LoVo (cell line): ENCODE data around the gene HNF4A.

Source experiments
- DNase-seq: peaks from one replicate; pipeline ENCODE4 v3.0.0-alpha.2; 2016; ENCODE audit warnings: low spot score

HNF4A gene

DNA sequence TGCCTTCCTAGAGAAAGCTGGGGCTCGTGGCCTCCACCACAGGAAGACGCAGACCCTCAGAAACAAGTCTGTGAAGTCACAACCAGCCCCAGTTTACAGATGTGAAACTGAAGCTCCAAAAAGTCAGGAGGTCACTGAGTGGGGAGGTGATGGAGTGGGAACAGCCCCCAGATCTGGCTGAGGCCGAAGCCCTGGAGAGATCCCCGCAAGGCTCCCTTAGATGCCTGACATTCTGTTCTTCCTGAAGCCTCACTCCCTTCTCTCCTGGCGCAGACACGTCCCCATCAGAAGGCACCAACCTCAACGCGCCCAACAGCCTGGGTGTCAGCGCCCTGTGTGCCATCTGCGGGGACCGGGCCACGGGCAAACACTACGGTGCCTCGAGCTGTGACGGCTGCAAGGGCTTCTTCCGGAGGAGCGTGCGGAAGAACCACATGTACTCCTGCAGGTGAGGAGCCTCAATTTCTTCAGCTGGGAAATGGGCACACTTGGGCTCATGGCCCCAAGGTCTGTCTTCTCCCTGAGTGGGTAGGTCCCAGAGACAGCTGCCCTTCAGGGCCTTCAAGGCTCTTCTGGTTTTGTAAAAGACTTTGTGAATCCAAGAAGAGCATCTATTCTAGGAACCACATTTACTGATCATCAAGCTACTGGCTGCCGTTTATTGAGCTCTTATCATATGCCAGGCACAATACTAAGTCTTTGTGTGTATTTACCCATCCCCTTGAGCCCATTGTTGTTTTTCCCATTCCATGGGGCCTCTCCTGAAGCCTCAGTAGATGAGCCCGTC lies 50.5 kb downstream of the HNF4A start:
- DNase-seq: no peak

- peak; percentile 71 for DNase-seq
Measured at GRCh38 chr20:44406572-44407137, 51.2 kb downstream of the HNF4A start.

GRCh38 chr20:44407402-44408184 lies 52.1 kb downstream of the HNF4A start:
- DNase-seq: peak; percentile 97

DNA sequence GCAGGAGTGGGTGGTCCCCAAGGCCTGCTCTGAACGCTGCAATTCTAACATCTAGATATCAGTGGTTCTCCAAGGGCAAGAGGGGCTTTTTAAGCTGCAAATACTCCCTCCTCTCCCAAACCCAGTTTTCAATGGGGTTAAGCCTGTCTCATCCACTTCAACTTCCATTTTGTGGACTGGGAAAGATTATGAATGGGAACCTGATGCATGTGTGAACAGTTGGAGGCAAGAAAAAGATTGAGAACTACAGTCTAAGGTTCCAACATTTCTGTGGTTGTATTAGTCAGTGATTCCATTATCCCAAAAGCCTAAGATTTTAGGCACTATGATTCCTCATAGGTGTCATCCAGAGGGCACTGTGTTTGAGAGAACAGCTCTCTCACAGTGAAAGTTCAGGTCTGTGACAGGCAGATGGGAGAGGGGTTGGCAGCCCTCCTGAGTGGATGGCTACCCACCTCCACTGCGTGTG lies 53.7 kb downstream of the HNF4A start:
- no peak for DNase-seq

DNA sequence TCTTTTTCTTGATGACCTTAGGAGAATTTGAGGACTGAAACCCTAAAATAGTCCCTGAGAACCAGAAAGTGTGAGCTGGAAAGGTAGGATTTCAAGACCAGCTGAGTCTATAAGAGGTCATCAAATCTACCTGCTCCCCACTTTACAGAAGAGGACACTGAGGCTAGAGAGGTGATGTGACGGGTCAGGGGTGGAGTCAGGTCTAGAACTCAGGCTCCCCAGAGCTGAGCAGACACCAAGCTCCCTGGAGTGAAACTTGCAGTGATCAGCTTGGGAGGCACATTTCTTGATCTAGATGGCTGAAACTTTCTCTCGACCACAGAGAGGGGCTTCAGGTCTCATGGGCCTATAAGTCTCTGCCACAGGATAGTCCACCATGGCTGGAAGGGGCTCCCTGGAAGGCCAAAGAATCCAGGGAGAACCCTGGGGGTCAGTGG lies 55.1 kb downstream of the HNF4A start:
- no peak for DNase-seq

DNA sequence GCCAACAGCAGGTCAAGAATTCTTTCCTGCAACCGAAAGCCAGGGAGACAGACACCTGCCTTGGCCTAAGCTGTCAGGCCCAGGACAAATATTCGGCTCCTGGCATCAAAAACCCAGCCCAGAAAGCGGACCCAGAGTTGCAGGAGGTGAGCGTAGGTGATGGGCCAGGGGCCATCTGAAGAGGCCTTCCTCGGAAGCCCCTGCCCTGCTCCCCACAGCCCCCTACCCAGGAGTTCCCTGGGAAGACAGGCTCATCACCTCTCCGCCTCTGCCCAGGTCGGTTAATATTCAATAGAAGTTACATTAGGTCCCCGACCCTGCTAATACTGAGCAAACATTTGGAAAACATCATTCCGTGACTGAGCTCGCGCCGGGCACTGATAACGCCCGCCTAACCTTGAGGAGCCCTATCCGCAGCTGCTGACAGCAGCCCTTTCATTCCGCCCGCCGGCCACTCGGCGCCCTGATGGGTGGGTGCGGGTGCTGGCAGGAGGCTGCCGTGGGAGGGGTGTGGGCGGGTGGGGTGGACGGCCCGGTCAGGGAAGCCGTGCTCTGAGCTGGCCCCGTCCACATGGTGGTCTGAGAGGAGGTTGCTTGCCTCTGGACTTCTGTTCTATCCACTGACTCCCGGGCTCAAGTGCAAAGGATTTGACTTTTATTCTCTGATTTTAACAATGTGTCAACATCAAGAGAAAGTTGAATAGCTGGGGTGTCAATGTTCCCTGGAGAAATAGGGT lies 55.7 kb downstream of the HNF4A start:
- DNase-seq: no peak

- no peak for DNase-seq
Measured at GRCh38 chr20:44411757-44412401, 56.4 kb downstream of the HNF4A start.

GRCh38 chr20:44412402-44413144 lies 57.1 kb downstream of the HNF4A start:
- no peak for DNase-seq

GRCh38 chr20:44413575-44414345 lies 58.3 kb downstream of the HNF4A start:
- DNase-seq: no peak

GRCh38 chr20:44414346-44414714 lies 58.8 kb downstream of the HNF4A start:
- DNase-seq: no peak

GRCh38 chr20:44414808-44415207 lies 59.3 kb downstream of the HNF4A start:
- no peak for DNase-seq

- DNase-seq: no peak
Measured at GRCh38 chr20:44415833-44416715, 60.6 kb downstream of the HNF4A start.

DNA sequence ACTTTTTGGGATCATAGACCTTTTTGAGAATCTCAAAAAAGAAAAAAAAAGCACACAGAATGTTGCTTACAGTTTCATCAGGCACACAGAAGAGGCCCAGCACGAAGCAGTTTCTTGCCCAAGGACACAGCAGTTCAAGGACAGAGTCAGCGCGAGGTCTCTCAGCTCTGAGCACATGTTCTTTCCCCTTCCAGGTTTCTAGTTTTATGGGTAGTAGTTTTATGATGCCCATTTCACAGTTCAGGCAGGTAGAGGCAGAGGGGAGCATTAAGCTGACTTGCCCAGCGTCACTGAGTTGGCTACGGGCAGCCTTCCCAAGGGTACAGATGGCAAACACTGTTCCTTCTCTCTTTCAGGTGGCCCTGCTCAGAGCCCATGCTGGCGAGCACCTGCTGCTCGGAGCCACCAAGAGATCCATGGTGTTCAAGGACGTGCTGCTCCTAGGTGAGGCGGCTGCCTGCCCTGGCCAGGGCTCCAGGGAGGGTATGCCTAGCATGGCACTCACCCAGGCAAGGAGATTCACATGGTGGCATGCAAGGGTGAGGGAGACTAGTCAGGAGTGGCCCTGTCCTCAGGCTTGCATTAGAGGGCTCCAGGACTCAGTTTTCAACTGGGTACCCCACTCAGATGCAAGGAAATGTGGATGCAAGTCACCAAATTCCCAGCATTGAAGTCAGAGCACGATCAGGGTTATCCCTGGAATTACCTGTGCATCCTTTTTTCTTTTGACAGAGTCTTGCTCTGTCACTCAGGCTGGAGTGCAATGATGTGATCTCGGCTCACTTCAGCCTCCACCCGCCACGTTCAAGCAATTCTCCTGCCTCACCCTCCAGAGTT lies 62.8 kb downstream of the HNF4A start:
- no peak for DNase-seq

DNA sequence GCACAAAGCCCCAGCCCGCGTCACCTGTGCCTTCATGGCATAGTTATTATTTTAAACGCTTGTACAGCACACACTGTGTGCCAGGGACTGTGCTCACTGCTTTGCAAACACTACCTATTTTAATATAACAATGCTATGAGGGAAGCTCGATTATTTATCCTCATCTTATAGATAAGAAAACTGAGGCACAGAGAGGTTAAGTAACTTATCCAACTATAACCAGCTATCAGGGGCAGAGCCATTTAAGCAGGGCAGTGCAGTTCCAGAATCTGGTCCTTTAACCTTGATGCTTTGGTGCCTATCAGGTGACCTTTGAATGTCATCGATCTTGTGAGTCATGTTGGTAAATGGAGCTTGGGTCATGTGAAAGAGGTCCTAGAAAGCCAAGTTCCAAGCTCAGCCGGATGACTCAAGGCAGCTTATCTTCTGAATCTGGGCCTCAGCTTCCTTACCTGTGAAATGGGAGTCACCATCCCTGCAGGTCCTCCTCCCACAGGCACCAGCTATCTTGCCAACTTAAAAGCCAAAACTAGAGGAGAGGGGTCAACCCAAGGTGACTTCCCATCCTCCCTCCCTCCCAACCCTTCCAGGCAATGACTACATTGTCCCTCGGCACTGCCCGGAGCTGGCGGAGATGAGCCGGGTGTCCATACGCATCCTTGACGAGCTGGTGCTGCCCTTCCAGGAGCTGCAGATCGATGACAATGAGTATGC lies 63.8 kb downstream of the HNF4A start:
- DNase-seq: no peak

DNA sequence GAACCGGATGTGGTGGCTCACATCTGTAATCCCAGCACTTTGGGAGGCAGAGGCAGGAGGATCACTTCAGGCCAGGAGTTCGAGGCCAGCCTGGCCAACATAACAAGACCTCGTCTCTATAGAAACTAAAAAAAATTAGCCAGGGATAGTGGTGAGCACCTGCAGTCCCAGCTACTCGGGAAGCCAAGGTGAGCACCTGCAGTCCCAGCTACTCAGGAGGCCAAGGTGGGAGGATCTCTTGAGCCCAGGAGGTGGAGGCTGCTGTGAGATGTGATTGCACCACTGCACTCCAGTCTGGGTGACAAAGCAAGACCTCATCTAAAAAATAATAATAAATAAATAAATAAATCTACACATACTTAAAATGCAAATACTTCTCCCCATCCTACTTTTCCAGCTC lies 65.0 kb downstream of the HNF4A start:
- DNase-seq: no peak

DNA sequence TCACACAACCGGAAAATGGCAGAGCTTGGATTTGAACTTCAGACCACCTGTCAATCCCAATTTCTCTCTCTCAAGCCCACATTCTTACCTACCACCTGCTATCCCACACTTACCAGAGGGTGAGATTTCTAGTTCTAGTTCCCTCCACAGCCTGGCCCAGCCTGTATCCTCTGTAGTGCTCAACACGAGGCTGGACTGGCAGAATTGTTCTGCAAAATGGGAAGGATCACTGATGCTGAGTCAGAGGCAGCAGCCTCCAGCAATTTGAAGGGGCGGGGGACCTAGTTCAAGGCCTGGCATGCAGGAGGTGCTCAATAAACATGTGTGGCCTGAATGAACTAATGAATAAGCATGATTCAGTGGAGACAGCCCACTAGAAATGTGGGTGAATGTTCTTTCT lies 66.6 kb downstream of the HNF4A start:
- DNase-seq: no peak

DNA sequence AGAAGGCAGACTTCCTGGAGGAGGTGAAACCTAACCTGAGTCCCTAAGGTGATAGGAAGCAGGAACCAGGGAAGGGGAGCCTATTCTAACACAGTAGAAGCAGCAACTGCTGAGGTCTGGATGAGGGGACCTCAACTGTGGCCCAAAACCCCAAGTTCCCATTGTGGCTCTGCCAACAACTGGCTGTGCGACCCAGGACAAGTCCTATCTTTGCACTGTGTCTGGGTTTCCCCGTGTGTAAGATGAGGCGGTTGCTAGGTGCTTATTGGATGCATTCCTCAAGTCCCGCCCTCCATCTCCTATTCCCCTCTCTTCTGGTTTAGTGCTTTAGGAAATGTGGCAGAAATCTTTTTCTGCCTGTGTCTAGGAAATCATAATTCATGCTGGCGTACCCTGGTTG lies 68.0 kb downstream of the HNF4A start:
- DNase-seq: no peak

DNA sequence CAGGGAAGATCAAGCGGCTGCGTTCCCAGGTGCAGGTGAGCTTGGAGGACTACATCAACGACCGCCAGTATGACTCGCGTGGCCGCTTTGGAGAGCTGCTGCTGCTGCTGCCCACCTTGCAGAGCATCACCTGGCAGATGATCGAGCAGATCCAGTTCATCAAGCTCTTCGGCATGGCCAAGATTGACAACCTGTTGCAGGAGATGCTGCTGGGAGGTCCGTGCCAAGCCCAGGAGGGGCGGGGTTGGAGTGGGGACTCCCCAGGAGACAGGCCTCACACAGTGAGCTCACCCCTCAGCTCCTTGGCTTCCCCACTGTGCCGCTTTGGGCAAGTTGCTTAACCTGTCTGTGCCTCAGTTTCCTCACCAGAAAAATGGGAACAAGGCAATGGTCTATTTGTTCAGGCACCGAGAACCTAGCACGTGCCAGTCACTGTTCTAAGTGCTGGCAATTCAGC lies 68.6 kb downstream of the HNF4A start:
- DNase-seq: no peak
